ENCODE measurements around the gene DUSP19.

GRCh38 chr2:183072177-183072576 is 6.4 kb upstream of the DUSP19 start:
- TF ChIP-seq, protein P1, sequence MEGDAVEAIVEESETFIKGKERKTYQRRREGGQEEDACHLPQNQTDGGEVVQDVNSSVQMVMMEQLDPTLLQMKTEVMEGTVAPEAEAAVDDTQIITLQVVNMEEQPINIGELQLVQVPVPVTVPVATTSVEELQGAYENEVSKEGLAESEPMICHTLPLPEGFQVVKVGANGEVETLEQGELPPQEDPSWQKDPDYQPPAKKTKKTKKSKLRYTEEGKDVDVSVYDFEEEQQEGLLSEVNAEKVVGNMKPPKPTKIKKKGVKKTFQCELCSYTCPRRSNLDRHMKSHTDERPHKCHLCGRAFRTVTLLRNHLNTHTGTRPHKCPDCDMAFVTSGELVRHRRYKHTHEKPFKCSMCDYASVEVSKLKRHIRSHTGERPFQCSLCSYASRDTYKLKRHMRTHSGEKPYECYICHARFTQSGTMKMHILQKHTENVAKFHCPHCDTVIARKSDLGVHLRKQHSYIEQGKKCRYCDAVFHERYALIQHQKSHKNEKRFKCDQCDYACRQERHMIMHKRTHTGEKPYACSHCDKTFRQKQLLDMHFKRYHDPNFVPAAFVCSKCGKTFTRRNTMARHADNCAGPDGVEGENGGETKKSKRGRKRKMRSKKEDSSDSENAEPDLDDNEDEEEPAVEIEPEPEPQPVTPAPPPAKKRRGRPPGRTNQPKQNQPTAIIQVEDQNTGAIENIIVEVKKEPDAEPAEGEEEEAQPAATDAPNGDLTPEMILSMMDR (IDR thresholded peaks at IDR 0.05) = no peak
- TF ChIP-seq EP300 (IDR thresholded peaks at IDR 0.05) = no peak
- TF ChIP-seq POLR2A (IDR thresholded peaks at IDR 0.05) = no peak
